Measurements from ENCODE around the gene MIS12. TPM values are rescaled to one million over a fixed set of nuclear protein-coding genes. Genes with fewer than 3 reads are reported as not detected.

Gene MIS12
- total RNA-seq, 4 donors from 2014 or later: 8.6 to 20.9 (median 14.3) TPM

DNA sequence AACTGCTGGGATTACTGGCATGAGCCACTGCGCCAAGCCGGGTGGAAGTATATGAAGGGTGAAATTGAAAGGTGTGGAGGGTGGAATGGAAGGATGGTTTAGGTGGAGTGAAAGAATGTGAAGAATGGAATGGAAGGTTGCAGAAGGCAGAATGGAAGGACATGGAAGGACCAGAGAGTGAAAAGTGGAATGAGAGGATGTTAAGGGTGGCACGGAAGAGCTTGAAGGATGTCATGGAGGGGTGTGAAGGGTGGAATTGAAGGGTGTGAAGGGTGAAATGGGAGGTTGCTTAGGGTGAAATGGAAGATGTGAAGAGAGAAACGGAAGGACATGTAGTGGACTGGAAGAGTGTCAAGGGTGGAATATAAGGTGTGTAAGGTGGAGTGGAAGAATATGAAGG is 16.2 kb downstream of the MIS12 start:
- H3K27ac ChIP-seq: no peak overlapping the region
- no peak overlapping the region for H3K4me3 ChIP-seq
- peaks cover 18% of the 10 kb centered on the region for H3K27me3 ChIP-seq
- no peaks in the 10 kb centered on the region for H3K36me3 ChIP-seq
- no peaks in the 10 kb centered on the region for H3K9me3 ChIP-seq
- TF ChIP-seq, protein P1, sequence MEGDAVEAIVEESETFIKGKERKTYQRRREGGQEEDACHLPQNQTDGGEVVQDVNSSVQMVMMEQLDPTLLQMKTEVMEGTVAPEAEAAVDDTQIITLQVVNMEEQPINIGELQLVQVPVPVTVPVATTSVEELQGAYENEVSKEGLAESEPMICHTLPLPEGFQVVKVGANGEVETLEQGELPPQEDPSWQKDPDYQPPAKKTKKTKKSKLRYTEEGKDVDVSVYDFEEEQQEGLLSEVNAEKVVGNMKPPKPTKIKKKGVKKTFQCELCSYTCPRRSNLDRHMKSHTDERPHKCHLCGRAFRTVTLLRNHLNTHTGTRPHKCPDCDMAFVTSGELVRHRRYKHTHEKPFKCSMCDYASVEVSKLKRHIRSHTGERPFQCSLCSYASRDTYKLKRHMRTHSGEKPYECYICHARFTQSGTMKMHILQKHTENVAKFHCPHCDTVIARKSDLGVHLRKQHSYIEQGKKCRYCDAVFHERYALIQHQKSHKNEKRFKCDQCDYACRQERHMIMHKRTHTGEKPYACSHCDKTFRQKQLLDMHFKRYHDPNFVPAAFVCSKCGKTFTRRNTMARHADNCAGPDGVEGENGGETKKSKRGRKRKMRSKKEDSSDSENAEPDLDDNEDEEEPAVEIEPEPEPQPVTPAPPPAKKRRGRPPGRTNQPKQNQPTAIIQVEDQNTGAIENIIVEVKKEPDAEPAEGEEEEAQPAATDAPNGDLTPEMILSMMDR (IDR thresholded peaks at IDR 0.05): no peak
- TF ChIP-seq EP300 (IDR thresholded peaks at IDR 0.05) (no peak), POLR2A (IDR thresholded peaks at IDR 0.05) (no peak), POLR2AphosphoS5 (IDR thresholded peaks at IDR 0.05) (no peak)
- H3K4me1 ChIP-seq: peaks cover 0 to 22% (median 9%) of the 10 kb centered on the region in 3 donors
- ATAC-seq: no peak
- WGBS, 2 donors (ENCODE audit: low coverage in 1 of 2): 90 to 99% methylated on average over 2 to 4 of the region's 4 CpGs

DNA sequence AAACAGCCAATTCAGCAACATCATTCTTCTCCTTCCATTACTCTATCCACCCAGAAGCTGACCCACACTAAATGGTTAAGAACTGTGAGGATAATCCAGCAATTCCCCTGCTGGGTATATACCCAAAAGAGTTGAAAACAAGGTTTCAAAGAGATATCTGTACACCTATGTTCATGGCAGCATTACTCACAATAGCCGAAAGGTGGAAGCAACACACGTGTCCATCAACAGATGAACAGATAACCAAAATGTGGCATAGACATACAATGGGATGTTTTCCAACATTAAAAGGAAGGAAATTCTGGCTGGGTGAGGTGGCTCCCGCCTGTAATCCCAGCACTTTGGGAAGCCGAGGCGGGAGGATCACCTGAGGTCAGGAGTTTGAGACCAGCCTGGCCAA is 19.9 kb downstream of the MIS12 start:
- Histone ChIP-seq H3K27me3 (no peaks in the 10 kb centered on the region), H3K27ac (no peak overlapping the region), H3K9me3 (no peaks in the 10 kb centered on the region), H3K4me1 (peaks cover 0 to 3% (median 0%) of the 10 kb centered on the region in 3 donors), H3K4me3 (no peak overlapping the region), H3K36me3 (no peaks in the 10 kb centered on the region)
- no peak for ATAC-seq
- 89 to 100% methylated on average over 2 to 5 of the region's 5 CpGs for WGBS, 2 donors (ENCODE audit: low coverage in 1 of 2)
- TF ChIP-seq POLR2AphosphoS5 (IDR thresholded peaks at IDR 0.05) (no peak), POLR2A (IDR thresholded peaks at IDR 0.05) (no peak), EP300 (IDR thresholded peaks at IDR 0.05) (no peak)
- TF ChIP-seq, protein P1 (IDR thresholded peaks at IDR 0.05): no peak

DNA sequence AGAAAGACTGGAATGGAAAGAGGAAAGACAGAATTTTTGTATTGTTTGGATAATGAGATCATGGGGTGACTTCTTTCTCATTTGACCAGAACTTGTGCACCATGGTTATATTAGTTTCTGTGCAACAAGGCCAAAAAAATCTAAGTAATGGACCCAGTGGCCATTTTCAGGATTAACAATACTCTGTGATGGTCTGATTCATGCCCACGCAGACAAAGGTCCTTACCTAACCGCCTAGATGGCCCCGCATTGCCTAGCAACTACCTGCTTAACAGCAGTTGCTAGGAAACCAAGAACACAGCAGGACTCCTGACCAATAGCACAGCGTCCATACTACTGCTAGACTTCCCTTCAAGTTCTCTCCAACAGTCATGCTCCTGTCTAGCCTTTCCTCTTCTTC is 22.4 kb downstream of the MIS12 start:
- no peaks in the 10 kb centered on the region for H3K4me1 ChIP-seq
- TF ChIP-seq, protein P1 (IDR thresholded peaks at IDR 0.05): no peak
- TF ChIP-seq POLR2A (IDR thresholded peaks at IDR 0.05) (no peak), POLR2AphosphoS5 (IDR thresholded peaks at IDR 0.05) (no peak), EP300 (IDR thresholded peaks at IDR 0.05) (no peak)
- H3K4me3 ChIP-seq: no peak overlapping the region
- WGBS, 2 donors (ENCODE audit: low coverage in 1 of 2): 16 to 39% methylated on average over 2 to 4 of the region's 4 CpGs
- H3K27me3 ChIP-seq: no peaks in the 10 kb centered on the region
- no peak for ATAC-seq
- no peak overlapping the region for H3K27ac ChIP-seq
- no peaks in the 10 kb centered on the region for H3K9me3 ChIP-seq
- no peaks in the 10 kb centered on the region for H3K36me3 ChIP-seq

DNA sequence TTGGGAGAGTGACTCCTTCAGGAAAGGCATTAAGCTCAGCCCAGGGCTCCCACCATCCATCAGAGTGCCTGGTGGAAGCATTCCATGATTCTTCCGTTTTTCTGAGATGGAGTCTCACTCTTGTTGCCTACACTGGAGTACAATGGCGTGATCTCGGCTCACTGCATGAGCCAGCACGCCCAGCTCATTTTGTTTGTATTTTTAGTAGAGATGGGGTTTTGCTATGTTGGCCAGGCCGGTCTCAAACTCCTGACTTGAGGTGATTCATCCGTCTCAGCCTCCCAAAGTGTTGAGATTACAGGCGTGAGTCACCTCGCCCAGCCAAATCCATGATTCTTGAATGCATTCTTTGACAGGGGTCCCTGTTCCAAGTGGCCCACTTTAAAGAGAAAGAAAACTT is 23.1 kb downstream of the MIS12 start:
- H3K27me3 ChIP-seq: no peaks in the 10 kb centered on the region
- no peak for ATAC-seq
- no peak overlapping the region for H3K27ac ChIP-seq
- TF ChIP-seq, protein P1 (IDR thresholded peaks at IDR 0.05): no peak
- TF ChIP-seq EP300 (IDR thresholded peaks at IDR 0.05) (no peak), POLR2AphosphoS5 (IDR thresholded peaks at IDR 0.05) (no peak), POLR2A (IDR thresholded peaks at IDR 0.05) (no peak)
- 75 to 89% methylated on average over 6 to 8 of the region's 8 CpGs for WGBS, 2 donors (ENCODE audit: low coverage in 1 of 2)
- peaks cover 0 to 4% of the 10 kb centered on the region in 2 donors for H3K36me3 ChIP-seq
- H3K4me1 ChIP-seq: no peaks in the 10 kb centered on the region
- H3K9me3 ChIP-seq: no peaks in the 10 kb centered on the region
- no peak overlapping the region for H3K4me3 ChIP-seq

DNA sequence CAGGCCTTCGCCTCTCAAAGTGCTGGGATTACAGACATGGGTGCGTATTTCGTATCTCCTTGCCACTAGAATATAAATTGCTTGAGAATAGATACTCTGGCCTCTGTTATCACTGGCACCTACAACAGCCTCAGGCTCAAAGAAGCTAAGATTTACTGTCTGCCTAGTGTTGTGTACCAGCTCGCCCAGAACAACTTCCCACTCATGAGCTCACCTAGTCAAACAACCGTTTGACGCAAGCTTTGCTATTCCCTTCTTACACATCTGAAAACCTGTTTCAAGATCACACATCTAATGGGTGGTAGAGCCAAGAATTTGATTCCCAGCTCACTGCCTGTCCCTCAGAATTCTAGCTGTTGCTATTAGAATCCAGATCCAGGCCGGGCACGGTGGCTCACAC is 24.4 kb downstream of the MIS12 start:
- Histone ChIP-seq H3K36me3 (peaks cover 0 to 15% of the 10 kb centered on the region in 2 donors), H3K4me3 (no peak overlapping the region), H3K27me3 (no peaks in the 10 kb centered on the region), H3K27ac (no peak overlapping the region), H3K4me1 (no peaks in the 10 kb centered on the region), H3K9me3 (no peaks in the 10 kb centered on the region)
- 85 to 100% methylated on average over 1 to 7 of the region's 8 CpGs for WGBS, 2 donors (ENCODE audit: low coverage in 1 of 2)
- TF ChIP-seq, protein P1 (IDR thresholded peaks at IDR 0.05): no peak
- TF ChIP-seq POLR2AphosphoS5 (IDR thresholded peaks at IDR 0.05) (no peak), POLR2A (IDR thresholded peaks at IDR 0.05) (no peak), EP300 (IDR thresholded peaks at IDR 0.05) (no peak)
- ATAC-seq: no peak

All from gastroesophageal sphincter (tissue), 4 donors.